GM21423 (cell line): ENCODE results near the gene PDZD4.

Experiments
- ATAC-seq: cut with Tn5 transposase; IDR thresholded peaks from one replicate; pipeline ENCODE4 v1.9.1; 2021; ENCODE audit warnings: mild to moderate bottlenecking, moderate library complexity; ENCODE audit not compliant: unreplicated experiment

PDZD4 gene

GRCh38 chrX:153791104-153791852, 39.1 kb downstream of the PDZD4 start:
- no peak for ATAC-seq

- ATAC-seq, result no peak
Observed at GRCh38 chrX:153789654-153790053, 40.7 kb downstream of the PDZD4 start.

- no peak for ATAC-seq
Observed at GRCh38 chrX:153786669-153787068, 43.7 kb downstream of the PDZD4 start.

DNA sequence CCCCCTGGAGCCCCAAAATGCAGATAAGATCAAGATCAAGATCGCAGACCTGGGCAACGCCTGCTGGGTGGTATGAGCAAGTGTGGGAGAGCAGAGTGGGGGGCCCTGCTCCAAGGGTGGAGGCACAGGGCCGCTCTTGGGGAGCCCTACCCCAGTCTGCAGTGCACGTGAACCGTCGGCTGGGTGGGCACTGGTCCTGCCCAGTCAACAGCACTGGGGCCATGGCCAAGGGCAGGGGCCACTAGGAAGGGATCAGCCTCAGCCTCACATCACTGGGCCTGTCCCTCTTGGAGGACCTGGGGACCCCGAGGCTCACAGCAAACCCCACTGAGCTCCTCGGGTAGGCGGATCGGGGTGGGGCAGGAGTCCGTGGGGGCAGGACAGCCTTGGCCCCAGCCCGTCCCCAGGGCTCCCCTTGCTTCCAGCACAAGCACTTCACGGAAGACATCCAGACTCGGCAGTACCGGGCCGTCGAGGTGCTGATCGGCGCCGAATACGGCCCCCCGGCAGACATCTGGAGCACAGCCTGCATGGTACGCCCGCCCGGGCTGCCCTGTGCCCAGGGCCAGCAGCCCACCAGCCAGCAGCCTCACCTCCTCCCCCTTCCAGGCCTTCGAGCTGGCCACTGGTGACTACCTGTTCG, 45.9 kb downstream of the PDZD4 start:
- no peak for ATAC-seq

- no peak for ATAC-seq
Observed at GRCh38 chrX:153783378-153784013, 46.8 kb downstream of the PDZD4 start.

- ATAC-seq, result no peak
Observed at GRCh38 chrX:153782871-153783270, 47.5 kb downstream of the PDZD4 start.

DNA sequence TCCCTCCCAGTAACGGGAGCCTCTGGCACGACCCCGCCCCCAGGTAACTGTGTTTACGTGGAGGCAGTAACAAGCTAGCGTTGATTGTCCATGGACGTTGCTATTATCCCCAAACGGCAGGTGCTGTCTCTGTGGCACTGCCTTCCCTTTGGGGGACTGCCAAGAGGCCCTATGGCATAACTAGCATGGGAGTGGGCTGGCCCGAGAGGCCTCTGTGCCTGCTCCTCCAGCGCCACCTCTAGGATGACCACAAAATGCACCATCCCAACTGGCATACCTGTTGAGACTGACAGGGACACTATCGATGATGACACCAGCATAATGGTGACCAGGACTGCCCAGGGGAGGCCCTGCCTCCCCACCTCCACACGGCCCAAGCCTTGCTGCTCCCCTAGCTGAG, 48.0 kb downstream of the PDZD4 start:
- no peak for ATAC-seq

DNA sequence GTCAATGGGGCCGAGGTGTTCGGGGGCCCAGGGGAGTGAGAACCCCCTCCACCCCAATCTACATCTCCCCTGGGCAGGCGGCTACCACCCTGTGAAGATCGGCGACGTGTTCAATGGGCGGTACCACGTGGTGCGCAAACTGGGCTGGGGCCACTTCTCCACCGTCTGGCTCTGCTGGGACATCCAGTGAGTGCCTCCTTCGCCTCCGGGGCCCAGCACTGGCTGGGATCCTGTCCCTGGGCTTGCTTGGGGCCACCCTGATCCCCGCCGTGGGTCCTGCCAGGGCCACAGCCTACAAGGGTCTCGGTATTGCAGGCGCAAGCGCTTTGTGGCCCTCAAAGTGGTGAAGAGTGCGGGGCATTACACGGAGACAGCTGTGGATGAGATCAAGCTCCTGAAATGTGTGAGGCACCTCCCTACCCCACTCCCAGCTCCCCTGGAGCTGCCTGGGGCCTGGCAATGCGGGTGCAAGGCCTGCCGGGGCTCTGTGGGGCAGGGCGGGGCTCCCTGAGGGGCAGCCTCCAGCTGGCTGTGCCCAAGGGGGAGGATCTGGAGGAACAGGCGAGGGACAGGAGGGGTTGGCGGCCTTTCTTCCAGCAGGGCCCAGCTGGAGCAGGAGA, 48.8 kb downstream of the PDZD4 start:
- ATAC-seq, result no peak

DNA sequence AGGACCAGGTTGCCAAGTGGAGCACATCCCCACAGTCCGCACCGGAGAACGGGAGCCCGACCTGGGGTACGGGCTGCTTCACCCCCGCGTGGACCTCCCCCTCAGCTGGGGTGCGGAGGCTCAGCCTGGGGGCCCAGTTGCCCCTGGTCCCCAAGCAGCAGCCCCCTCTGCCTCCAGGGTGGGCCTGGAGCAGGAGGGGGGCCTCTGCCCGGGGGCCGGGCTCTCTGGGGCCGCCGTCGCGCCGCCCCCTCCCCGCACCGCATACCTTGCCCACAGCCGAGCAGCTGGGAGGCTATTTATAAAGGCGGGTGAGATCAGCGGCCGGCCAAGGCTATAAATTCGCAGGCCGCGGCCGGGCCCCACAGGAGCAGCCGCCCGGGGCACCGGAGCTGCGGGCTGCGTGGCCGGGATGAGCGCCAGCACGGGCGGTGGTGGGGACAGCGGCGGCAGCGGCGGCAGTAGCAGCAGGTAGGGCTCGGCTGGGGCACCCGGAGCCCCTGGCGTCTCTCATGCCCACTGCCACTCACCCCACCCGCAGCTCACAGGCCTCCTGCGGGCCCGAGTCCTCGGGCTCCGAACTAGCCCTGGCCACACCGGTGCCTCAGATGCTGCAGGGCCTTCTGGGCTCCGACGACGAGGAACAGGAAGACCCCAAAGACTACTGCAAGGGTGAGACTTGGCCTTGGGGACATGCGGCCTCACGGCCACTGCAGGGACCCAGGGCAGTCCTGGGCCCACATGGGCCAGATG, 49.5 kb downstream of the PDZD4 start, which contains the start of gene SRPK3:
Gene SRPK3, plus strand, starts transcription at position 364 of the 750 bp plus-strand sequence. Its CDS starts 46 bp downstream, at position 410.
- ATAC-seq, result no peak

DNA sequence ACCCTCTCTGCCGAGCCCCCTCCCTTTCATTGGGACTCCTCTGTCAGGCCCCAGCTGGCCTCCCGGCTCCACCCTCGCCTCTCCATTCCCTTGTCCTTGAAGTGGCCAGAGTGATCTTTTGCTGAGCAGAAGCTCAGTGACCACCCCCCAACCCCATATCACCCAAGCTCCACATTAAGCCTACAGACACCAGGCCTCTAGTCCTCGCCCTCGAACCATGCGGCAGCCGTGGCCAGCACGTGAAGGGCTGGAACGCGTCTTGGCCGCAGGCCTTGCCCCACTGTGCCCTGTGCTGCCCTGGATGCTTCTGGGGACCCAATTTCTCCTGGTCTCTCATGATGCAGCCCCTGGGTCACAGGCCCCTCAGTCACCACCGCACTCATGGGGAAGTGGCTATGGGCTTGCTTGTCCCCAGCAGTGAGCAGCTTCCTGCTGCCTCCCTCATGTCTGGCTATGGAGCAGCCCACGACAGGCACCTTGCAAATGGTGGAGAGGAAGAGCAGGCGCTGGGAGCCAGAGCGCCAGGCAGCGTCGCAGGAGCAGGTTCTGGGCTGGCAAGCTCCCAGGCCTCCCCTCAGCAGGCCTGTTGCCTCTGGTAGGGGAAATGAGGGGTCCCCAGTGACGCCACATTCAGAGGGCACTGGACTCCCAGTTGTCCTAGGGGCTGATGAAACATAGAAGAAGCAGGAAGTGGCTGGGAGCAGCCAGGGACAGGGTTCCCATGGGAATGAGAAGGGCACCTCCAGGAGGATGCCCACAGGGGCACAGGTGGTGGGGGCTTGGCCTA, 50.3 kb downstream of the PDZD4 start:
- no peak for ATAC-seq

GRCh38 chrX:153778684-153779101, 51.7 kb downstream of the PDZD4 start:
- no peak for ATAC-seq

DNA sequence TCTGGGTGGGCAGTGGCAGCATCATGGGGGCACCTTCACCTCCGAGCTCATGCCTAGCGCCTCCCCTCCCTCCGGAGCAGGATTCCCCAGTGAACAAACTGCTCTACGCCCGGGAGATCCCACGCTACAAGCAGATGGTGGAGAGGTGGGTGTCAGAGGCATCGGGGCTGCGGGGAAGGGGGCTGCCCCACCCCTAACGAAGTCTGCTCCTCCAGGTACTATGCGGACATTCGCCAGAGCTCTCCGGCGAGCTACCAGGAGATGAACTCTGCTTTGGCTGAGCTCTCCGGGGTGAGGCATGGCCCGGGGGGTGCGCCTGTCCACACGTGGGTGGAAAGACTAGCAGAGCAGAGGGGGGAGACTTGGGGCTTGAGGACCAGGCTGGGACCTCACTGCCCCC, 52.2 kb downstream of the PDZD4 start:
- ATAC-seq, result no peak

DNA sequence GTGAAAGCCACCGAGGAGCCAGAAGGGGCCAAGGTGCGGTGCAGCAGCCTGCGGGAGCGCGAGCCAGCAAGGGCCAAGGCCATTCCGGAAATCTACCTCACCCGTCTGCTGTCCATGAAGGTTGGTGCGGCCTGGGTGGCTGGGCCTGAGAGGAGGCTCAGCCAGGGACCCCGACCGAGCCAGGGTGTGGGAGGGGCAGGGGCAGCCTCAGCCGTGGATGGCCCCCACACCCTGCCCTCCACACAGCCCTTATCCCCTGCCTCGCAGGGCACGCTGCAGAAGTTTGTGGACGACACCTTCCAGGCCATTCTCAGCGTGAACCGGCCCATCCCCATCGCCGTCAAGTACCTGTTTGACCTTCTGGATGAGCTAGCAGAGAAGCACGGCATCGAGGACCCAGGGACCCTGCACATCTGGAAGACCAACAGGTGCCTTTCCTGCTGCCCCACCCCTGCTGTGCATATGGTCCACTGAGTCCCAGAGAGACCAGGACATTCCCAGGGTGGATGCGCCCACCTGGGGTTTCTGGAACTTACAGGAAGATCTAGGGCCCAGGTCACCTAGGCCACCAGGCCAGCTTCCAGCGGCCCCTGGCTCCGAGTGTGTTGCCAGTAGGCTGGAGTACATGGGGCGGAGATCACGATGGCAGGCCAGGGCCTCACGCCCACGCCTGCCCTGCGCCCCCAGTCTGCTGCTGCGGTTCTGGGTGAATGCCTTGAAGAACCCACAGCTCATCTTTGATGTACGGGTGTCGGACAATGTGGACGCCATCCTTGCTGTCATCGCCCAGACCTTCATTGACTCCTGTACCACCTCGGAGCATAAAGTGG, 52.9 kb downstream of the PDZD4 start:
- no peak for ATAC-seq

DNA sequence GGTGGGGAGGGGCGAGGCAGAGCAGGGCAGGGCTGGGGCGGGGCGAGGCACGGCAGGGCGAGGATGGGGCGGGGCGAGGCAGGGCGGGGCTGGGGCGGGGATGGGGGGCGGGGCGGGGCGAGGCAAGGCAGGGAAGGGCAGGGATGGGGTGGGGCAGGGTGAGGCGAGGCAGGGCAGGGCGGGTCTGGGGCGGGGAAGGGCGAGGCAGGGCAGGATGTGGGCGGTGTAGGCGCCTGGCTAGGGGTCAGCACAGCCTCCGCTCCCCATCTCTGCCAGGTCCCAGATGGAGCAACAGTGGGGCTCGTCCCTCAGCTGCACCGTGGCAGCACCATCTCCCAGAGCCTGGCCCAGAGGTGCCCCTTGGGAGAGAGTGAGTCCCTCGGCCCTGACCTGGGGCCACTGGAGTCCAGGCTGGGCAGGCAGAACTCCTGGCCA, 53.7 kb downstream of the PDZD4 start:
- no peak for ATAC-seq

- no peak for ATAC-seq
Observed at GRCh38 chrX:153776120-153776599, 54.2 kb downstream of the PDZD4 start.

- ATAC-seq, result no peak
Observed at GRCh38 chrX:153775293-153776119, 54.8 kb downstream of the PDZD4 start.

DNA sequence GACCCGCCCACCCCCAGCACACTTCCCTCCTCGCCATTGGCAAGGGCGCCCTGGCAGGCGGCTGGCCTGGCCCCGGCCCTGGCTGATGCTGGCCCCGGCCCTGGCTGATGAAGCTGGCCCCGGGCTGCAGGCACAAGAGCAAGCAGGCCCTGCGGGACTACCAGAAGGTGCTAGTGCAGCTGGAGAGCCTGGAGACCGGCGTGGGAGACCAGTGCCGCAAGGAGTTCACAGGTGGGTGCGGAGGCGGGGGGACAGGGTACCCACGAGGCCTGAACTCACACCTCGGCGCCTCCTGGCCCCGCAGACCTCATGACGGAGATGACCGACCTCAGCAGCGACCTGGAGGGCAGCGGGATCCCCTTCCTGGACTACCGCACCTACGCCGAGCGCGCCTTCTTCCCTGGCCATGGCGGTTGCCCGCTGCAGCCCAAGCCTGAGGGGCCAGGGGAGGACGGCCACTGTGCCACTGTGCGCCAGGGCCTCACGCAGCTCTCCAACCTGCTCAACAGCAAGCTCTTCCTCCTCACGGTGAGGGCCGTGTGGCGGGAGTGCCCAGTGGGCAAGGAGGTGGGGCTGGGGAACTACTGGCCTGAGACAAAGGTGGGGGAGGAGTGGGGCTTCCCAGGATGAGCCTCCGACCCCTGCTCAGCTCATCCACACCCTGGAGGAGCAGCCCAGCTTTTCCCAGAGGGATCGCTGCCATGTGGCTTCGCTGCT, 55.6 kb downstream of the PDZD4 start:
- ATAC-seq, result no peak
